NCI-H2196 (cell line): Measurements from ENCODE around the gene UAP1L1.

ENCODE experiments used
- DNase-seq: peaks from one replicate; lab custom pipeline; 2025; ENCODE audit not compliant: unreplicated experiment; lab: John Stamatoyannopoulos, UW

The UAP1L1 gene

GRCh38 chr9:137089232-137089947 lies 12.1 kb downstream of the UAP1L1 start:
- DNase-seq: no peak

GRCh38 chr9:137095664-137096517 lies 18.6 kb downstream of the UAP1L1 start:
- no peak for DNase-seq

GRCh38 chr9:137096785-137097546 lies 19.6 kb downstream of the UAP1L1 start:
- DNase-seq: no peak

- DNase-seq: no peak
These were observed 20.6 kb downstream of the UAP1L1 start for GRCh38 chr9:137097761-137098462.

- no peak for DNase-seq
These were observed 21.9 kb downstream of the UAP1L1 start for GRCh38 chr9:137099231-137099630.

- DNase-seq: no peak
These were observed 26.1 kb downstream of the UAP1L1 start for GRCh38 chr9:137103206-137103999.

- no peak for DNase-seq
These were observed 28.7 kb downstream of the UAP1L1 start for GRCh38 chr9:137105814-137106661.

GRCh38 chr9:137106662-137107250 lies 29.4 kb downstream of the UAP1L1 start:
- no peak for DNase-seq

- no peak for DNase-seq
These were observed 30.1 kb downstream of the UAP1L1 start for GRCh38 chr9:137107312-137107921.

- DNase-seq: no peak
These were observed 30.7 kb downstream of the UAP1L1 start for GRCh38 chr9:137107982-137108381.

- no peak for DNase-seq
These were observed 31.4 kb downstream of the UAP1L1 start for GRCh38 chr9:137108608-137109249.

- DNase-seq: no peak
These were observed 32.2 kb downstream of the UAP1L1 start for GRCh38 chr9:137109250-137110146.

GRCh38 chr9:137110147-137110910 lies 33.0 kb downstream of the UAP1L1 start:
- no peak for DNase-seq

- no peak for DNase-seq
These were observed 33.8 kb downstream of the UAP1L1 start for GRCh38 chr9:137110911-137111787.
